Measurements from ENCODE around the gene DZANK1.
"Not testable (repeated sequence)": the region's sequence is repeated elsewhere in the genome, so short reads cannot be mapped to it uniquely, and the experiment has no call there.

The DZANK1 gene

GRCh38 chr20:18375551-18375950 is 91.3 kb downstream of the DZANK1 start:
- DNase-seq = not testable (repeated sequence)

DNA sequence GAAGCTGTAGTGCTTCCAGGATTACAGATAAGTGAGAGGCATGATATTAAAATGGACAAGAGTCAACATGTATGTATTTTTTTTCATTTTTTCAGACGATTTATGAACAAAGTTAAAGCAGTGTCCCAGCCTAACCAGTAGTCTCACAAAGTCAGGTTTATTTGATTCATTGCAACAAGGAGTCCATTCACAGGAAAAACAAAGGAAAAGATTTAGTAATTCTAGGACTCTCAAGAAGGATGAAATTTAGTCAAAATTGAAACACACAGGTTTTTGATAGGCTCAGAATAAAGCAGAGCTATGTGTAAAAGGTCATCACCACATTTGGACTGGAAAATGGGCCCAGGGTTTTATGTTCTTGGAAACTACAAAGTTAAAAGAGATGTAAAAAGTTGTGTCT is 94.5 kb downstream of the DZANK1 start:
- DNase-seq = no peak

DNA sequence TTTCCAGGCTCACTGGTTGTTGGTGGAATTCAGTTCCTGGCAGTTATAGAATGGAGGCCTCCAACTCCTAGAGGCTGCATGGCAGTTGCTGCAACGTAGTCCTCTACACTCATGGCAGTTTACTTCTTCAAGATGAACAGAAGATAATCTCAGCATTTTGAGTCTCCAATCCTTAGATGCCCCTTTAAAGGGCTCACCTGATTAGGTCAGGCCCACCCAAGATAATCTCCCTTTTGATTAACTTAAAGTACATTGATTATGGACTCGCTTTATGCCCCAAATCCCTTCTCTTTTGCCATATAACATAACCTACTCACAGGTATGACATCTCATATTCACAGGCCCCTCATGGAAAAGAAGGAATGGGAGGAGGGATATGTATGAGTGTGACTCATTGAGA is 102.1 kb downstream of the DZANK1 start:
- DNase-seq = no peak

DNA sequence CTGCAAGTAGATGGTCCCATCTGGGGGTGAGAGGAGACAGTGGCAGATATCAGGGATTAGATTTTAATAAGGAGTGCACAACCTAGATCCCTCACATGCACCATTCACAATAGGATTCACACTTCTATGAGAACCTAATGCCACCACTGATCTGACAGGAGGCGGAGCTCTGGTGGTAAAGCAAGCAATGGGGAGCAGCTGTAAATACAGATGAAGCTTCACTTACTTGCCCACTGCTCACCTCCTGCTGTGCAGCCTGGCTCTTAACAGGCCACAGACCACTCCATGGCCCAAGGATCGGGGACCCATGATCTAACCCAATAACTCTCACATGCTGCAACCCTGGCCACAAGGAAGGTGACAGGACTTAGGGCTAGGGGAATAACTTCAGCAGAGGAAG is 103.1 kb downstream of the DZANK1 start:
- DNase-seq = no peak

DNA sequence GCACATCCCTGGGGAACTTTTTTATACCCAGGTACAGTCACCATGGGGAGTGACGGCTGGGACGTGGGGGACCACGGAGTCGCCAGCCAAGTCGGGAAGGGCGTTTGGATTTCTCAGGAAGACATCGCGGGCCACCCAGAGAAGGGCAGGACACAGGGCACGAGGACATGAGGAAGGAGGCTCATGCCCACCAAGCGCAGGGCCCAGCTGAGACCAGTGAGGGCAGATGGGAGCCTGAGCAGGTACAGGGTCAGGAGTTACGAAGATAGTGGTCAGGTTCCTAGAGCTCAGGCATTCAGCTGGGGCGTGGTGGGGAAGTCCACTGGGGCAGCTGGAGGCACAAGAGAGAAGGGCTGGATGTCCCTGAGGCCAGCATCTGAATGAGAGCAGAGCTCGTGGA is 103.9 kb downstream of the DZANK1 start:
- no peak for DNase-seq

DNA sequence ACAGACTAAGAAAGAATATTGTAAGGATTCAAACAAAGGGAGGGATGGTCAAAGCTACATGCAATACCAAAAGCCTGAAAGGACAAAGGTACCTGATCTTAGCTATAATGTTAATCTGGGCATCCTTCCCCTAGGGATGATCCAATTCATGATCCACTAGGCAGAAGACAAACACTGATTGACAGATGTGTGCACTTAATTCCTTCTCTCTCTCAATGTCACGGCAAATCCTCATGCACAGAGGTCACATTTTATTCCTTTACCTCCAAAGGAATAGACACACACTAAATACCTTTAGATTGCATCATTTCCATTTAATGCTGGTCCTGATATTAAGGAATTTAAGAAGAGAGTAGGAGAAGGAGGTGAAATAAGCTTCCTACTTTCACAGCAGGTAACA is 105.2 kb downstream of the DZANK1 start:
- DNase-seq = no peak

GRCh38 chr20:18360635-18361034 is 106.2 kb downstream of the DZANK1 start:
- no peak for DNase-seq

DNA sequence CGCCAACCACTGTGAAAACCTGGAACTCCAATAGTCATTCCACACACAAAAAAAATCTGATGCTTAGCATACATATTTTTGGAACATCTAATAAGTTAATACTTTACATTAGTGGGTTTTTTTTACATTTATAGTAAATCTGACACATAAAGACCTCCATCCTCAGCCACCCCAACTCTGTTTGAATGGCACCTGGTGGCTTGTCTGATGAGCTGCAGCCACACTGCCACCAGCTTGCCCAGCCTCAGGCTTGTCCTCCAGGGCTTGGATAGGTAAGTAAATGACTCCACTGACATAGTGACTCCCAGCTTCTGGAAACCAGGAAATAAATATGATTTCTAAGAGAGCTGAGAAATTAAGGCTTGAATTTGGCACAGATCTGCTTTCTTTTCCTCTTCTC is 107.0 kb downstream of the DZANK1 start:
- DNase-seq = no peak

DNA sequence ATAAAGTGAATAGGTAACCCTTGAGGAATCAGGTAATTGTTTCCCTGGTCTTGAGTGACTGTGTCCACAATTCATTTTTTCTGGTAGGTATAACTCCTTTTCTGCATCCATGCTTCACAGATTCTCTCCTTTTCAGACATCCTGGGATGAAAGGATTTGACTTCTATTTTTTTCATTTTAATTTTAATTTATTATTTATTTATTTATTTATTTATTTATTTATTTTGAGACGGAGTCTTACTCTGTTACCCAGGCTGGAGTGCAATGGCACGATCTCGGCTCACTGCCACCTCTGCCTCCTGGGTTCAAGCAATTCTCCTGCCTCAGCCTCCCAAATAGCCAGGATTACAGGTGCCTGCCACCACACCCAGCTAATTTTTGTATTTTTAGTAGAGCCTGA is 117.1 kb downstream of the DZANK1 start:
- not testable (repeated sequence) for DNase-seq

Measured in effector CD8-positive, alpha-beta T cell (primary cell).